ENCODE measurements around the gene TTC39B.

The TTC39B gene

GRCh38 chr9:15268782-15269181 lies 38.2 kb downstream of the TTC39B start:
- H2AFZ ChIP-seq (ENCODE audit: low read length, unreplicated experiment): no peak overlapping the region
- no peaks in the 10 kb centered on the region for H3K36me3 ChIP-seq (ENCODE audit: insufficient read depth, low read length)
- H3K4me3 ChIP-seq (ENCODE audit: low read depth, low read length): no peak overlapping the region
- H3K4me1 ChIP-seq (ENCODE audit: control insufficient read depth, insufficient read depth, low read length, unreplicated experiment): no peaks in the 10 kb centered on the region
- no peaks in the 10 kb centered on the region for H3K79me2 ChIP-seq (ENCODE audit: control insufficient read depth, insufficient read depth, low read length, unreplicated experiment)
- no peak overlapping the region for H3K27ac ChIP-seq (ENCODE audit: low read depth, low read length)
- no peaks in the 10 kb centered on the region for H3K27me3 ChIP-seq (ENCODE audit: insufficient read depth, low read length)

- Histone ChIP-seq H3K36me3 (ENCODE audit: insufficient read depth, low read length) (no peaks in the 10 kb centered on the region), H3K4me3 (ENCODE audit: low read depth, low read length) (no peak overlapping the region), H3K27ac (ENCODE audit: low read depth, low read length) (no peak overlapping the region), H3K27me3 (ENCODE audit: insufficient read depth, low read length) (no peaks in the 10 kb centered on the region), H2AFZ (ENCODE audit: low read length, unreplicated experiment) (no peak overlapping the region), H3K79me2 (ENCODE audit: control insufficient read depth, insufficient read depth, low read length, unreplicated experiment) (no peaks in the 10 kb centered on the region), H3K4me1 (ENCODE audit: control insufficient read depth, insufficient read depth, low read length, unreplicated experiment) (no peaks in the 10 kb centered on the region)
Observed at GRCh38 chr9:15268317-15268716, 38.7 kb downstream of the TTC39B start.

GRCh38 chr9:15264918-15265317 lies 42.1 kb downstream of the TTC39B start:
- H3K4me3 ChIP-seq (ENCODE audit: low read depth, low read length): no peak overlapping the region
- no peaks in the 10 kb centered on the region for H3K79me2 ChIP-seq (ENCODE audit: control insufficient read depth, insufficient read depth, low read length, unreplicated experiment)
- peaks cover 4% of the 10 kb centered on the region for H3K4me1 ChIP-seq (ENCODE audit: control insufficient read depth, insufficient read depth, low read length, unreplicated experiment)
- H3K27ac ChIP-seq (ENCODE audit: low read depth, low read length): no peak overlapping the region
- H3K36me3 ChIP-seq (ENCODE audit: insufficient read depth, low read length): no peaks in the 10 kb centered on the region
- H2AFZ ChIP-seq (ENCODE audit: low read length, unreplicated experiment): no peak overlapping the region
- no peaks in the 10 kb centered on the region for H3K27me3 ChIP-seq (ENCODE audit: insufficient read depth, low read length)

- Histone ChIP-seq H3K4me3 (ENCODE audit: low read depth, low read length) (no peak overlapping the region), H3K4me1 (ENCODE audit: control insufficient read depth, insufficient read depth, low read length, unreplicated experiment) (peaks cover 4% of the 10 kb centered on the region), H3K79me2 (ENCODE audit: control insufficient read depth, insufficient read depth, low read length, unreplicated experiment) (no peaks in the 10 kb centered on the region), H3K27me3 (ENCODE audit: insufficient read depth, low read length) (no peaks in the 10 kb centered on the region), H3K36me3 (ENCODE audit: insufficient read depth, low read length) (no peaks in the 10 kb centered on the region), H3K27ac (ENCODE audit: low read depth, low read length) (no peak overlapping the region), H2AFZ (ENCODE audit: low read length, unreplicated experiment) (no peak overlapping the region)
Observed at GRCh38 chr9:15262581-15262980, 44.4 kb downstream of the TTC39B start.

- Histone ChIP-seq H2AFZ (ENCODE audit: low read length, unreplicated experiment) (no peak overlapping the region), H3K27ac (ENCODE audit: low read depth, low read length) (no peak overlapping the region), H3K27me3 (ENCODE audit: insufficient read depth, low read length) (no peaks in the 10 kb centered on the region), H3K4me3 (ENCODE audit: low read depth, low read length) (no peak overlapping the region), H3K79me2 (ENCODE audit: control insufficient read depth, insufficient read depth, low read length, unreplicated experiment) (no peaks in the 10 kb centered on the region), H3K4me1 (ENCODE audit: control insufficient read depth, insufficient read depth, low read length, unreplicated experiment) (peaks cover 14% of the 10 kb centered on the region), H3K36me3 (ENCODE audit: insufficient read depth, low read length) (no peaks in the 10 kb centered on the region)
Observed at GRCh38 chr9:15256426-15256825, 50.6 kb downstream of the TTC39B start.

- no peaks in the 10 kb centered on the region for H3K79me2 ChIP-seq (ENCODE audit: control insufficient read depth, insufficient read depth, low read length, unreplicated experiment)
Observed at GRCh38 chr9:15253786-15254185, 53.2 kb downstream of the TTC39B start.

GRCh38 chr9:15253197-15253596 lies 53.8 kb downstream of the TTC39B start:
- no peak overlapping the region for H2AFZ ChIP-seq (ENCODE audit: low read length, unreplicated experiment)
- peaks cover 29% of the 10 kb centered on the region for H3K4me1 ChIP-seq (ENCODE audit: control insufficient read depth, insufficient read depth, low read length, unreplicated experiment)
- H3K27me3 ChIP-seq (ENCODE audit: insufficient read depth, low read length): no peaks in the 10 kb centered on the region
- H3K27ac ChIP-seq (ENCODE audit: low read depth, low read length): no peak overlapping the region
- H3K36me3 ChIP-seq (ENCODE audit: insufficient read depth, low read length): no peaks in the 10 kb centered on the region
- no peak overlapping the region for H3K4me3 ChIP-seq (ENCODE audit: low read depth, low read length)
- no peaks in the 10 kb centered on the region for H3K79me2 ChIP-seq (ENCODE audit: control insufficient read depth, insufficient read depth, low read length, unreplicated experiment)

More at GRCh38 chr9:15253786-15254185, 53.2 kb downstream of the TTC39B start:
- H3K4me3 ChIP-seq (ENCODE audit: low read depth, low read length): no peak overlapping the region
- H3K36me3 ChIP-seq (ENCODE audit: insufficient read depth, low read length): no peaks in the 10 kb centered on the region
- H3K27me3 ChIP-seq (ENCODE audit: insufficient read depth, low read length): no peaks in the 10 kb centered on the region
- H2AFZ ChIP-seq (ENCODE audit: low read length, unreplicated experiment): no peak overlapping the region
- no peak overlapping the region for H3K27ac ChIP-seq (ENCODE audit: low read depth, low read length)
- peaks cover 23% of the 10 kb centered on the region for H3K4me1 ChIP-seq (ENCODE audit: control insufficient read depth, insufficient read depth, low read length, unreplicated experiment)

- Histone ChIP-seq H3K79me2 (ENCODE audit: control insufficient read depth, insufficient read depth, low read length, unreplicated experiment) (no peaks in the 10 kb centered on the region), H3K27ac (ENCODE audit: low read depth, low read length) (peak overlapping the region; percentile 72), H3K27me3 (ENCODE audit: insufficient read depth, low read length) (no peaks in the 10 kb centered on the region), H3K4me1 (ENCODE audit: control insufficient read depth, insufficient read depth, low read length, unreplicated experiment) (peaks cover 51% of the 10 kb centered on the region), H3K36me3 (ENCODE audit: insufficient read depth, low read length) (no peaks in the 10 kb centered on the region), H3K4me3 (ENCODE audit: low read depth, low read length) (no peak overlapping the region), H2AFZ (ENCODE audit: low read length, unreplicated experiment) (no peak overlapping the region)
Observed at GRCh38 chr9:15249981-15250380, 57.0 kb downstream of the TTC39B start.

GRCh38 chr9:15249042-15249818 lies 57.8 kb downstream of the TTC39B start:
- Histone ChIP-seq H3K36me3 (ENCODE audit: insufficient read depth, low read length) (no peaks in the 10 kb centered on the region), H3K4me3 (ENCODE audit: low read depth, low read length) (no peak overlapping the region), H2AFZ (ENCODE audit: low read length, unreplicated experiment) (peak overlapping the region; percentile 64)

GRCh38 chr9:15248621-15249020 lies 58.4 kb downstream of the TTC39B start:
- Histone ChIP-seq H2AFZ (ENCODE audit: low read length, unreplicated experiment) (peak overlapping the region; percentile 64), H3K4me1 (ENCODE audit: control insufficient read depth, insufficient read depth, low read length, unreplicated experiment) (peaks cover 56% of the 10 kb centered on the region), H3K4me3 (ENCODE audit: low read depth, low read length) (no peak overlapping the region), H3K27me3 (ENCODE audit: insufficient read depth, low read length) (no peaks in the 10 kb centered on the region), H3K27ac (ENCODE audit: low read depth, low read length) (peak overlapping the region; percentile 72), H3K79me2 (ENCODE audit: control insufficient read depth, insufficient read depth, low read length, unreplicated experiment) (no peaks in the 10 kb centered on the region), H3K36me3 (ENCODE audit: insufficient read depth, low read length) (no peaks in the 10 kb centered on the region)

More at GRCh38 chr9:15249042-15249818, 57.8 kb downstream of the TTC39B start:
- H3K27me3 ChIP-seq (ENCODE audit: insufficient read depth, low read length): no peaks in the 10 kb centered on the region
- H3K4me1 ChIP-seq (ENCODE audit: control insufficient read depth, insufficient read depth, low read length, unreplicated experiment): peaks cover 55% of the 10 kb centered on the region
- peak overlapping the region; percentile 72 for H3K27ac ChIP-seq (ENCODE audit: low read depth, low read length)
- no peaks in the 10 kb centered on the region for H3K79me2 ChIP-seq (ENCODE audit: control insufficient read depth, insufficient read depth, low read length, unreplicated experiment)

- Histone ChIP-seq H2AFZ (ENCODE audit: low read length, unreplicated experiment) (no peak overlapping the region), H3K4me1 (ENCODE audit: control insufficient read depth, insufficient read depth, low read length, unreplicated experiment) (peaks cover 56% of the 10 kb centered on the region), H3K27ac (ENCODE audit: low read depth, low read length) (peak overlapping the region; percentile 72; the same call in 1 of the 2 replicates), H3K27me3 (ENCODE audit: insufficient read depth, low read length) (no peaks in the 10 kb centered on the region), H3K79me2 (ENCODE audit: control insufficient read depth, insufficient read depth, low read length, unreplicated experiment) (no peaks in the 10 kb centered on the region), H3K4me3 (ENCODE audit: low read depth, low read length) (no peak overlapping the region), H3K36me3 (ENCODE audit: insufficient read depth, low read length) (no peaks in the 10 kb centered on the region)
Observed at GRCh38 chr9:15248081-15248480, 58.9 kb downstream of the TTC39B start.
